GM12801 (cell line): ENCODE results near the gene AP2B1.

Experiments
- CTCF ChIP-seq: IDR thresholded peaks from one replicate; pipeline ENCODE4 v1.5.1; 2011; ENCODE audit warnings: control low read depth; ENCODE audit not compliant: insufficient read length; ENCODE audit errors: extremely low read depth

The AP2B1 gene

GRCh38 chr17:35651467-35651866 is 64.3 kb downstream of the AP2B1 start:
- no peak for TF ChIP-seq CTCF

- no peak for TF ChIP-seq CTCF
Observed at GRCh38 chr17:35653619-35654361, 66.7 kb downstream of the AP2B1 start.

GRCh38 chr17:35655303-35655702 is 68.2 kb downstream of the AP2B1 start:
- TF ChIP-seq CTCF: no peak

GRCh38 chr17:35660902-35661301 is 73.8 kb downstream of the AP2B1 start:
- no peak for TF ChIP-seq CTCF

- TF ChIP-seq CTCF: no peak
Observed at GRCh38 chr17:35664685-35665084, 77.6 kb downstream of the AP2B1 start.

- no peak for TF ChIP-seq CTCF
Observed at GRCh38 chr17:35665662-35666061, 78.5 kb downstream of the AP2B1 start.

GRCh38 chr17:35666070-35666469 is 78.9 kb downstream of the AP2B1 start:
- no peak for TF ChIP-seq CTCF
